ENCODE measurements around the gene TSPAN9.
"Not testable (repeated sequence)": the region's sequence is repeated elsewhere in the genome, so short reads cannot be mapped to it uniquely, and the experiment has no call there.

TSPAN9 gene

GRCh38 chr12:3043406-3043805, 33.8 kb upstream of the TSPAN9 start:
- in situ Hi-C loops (cut with MboI; ENCODE audit: low sequenced_read_pairs) = no loop called here

GRCh38 chr12:3044141-3044630, 33.0 kb upstream of the TSPAN9 start:
- in situ Hi-C loops (cut with MboI; ENCODE audit: low sequenced_read_pairs) = no loop called here

- in situ Hi-C loops (cut with MboI; ENCODE audit: low sequenced_read_pairs) = no loop called here
Observed at GRCh38 chr12:3045494-3045893, 31.7 kb upstream of the TSPAN9 start.

GRCh38 chr12:3045989-3046388, 31.2 kb upstream of the TSPAN9 start:
- in situ Hi-C loops (cut with MboI; ENCODE audit: low sequenced_read_pairs) = no loop called here

GRCh38 chr12:3046441-3047200, 30.6 kb upstream of the TSPAN9 start:
- in situ Hi-C loops (cut with MboI; ENCODE audit: low sequenced_read_pairs) = no loop called here

- in situ Hi-C loops (cut with MboI; ENCODE audit: low sequenced_read_pairs) = no loop called here
Observed at GRCh38 chr12:3047961-3048360, 29.2 kb upstream of the TSPAN9 start.

GRCh38 chr12:3048540-3048939, 28.6 kb upstream of the TSPAN9 start:
- in situ Hi-C loops (cut with MboI; ENCODE audit: low sequenced_read_pairs) = no loop called here

- in situ Hi-C loops (cut with MboI; ENCODE audit: low sequenced_read_pairs) = no loop called here
Observed at GRCh38 chr12:3049176-3049575, 28.0 kb upstream of the TSPAN9 start.

GRCh38 chr12:3049611-3050249, 27.4 kb upstream of the TSPAN9 start:
- in situ Hi-C loops (cut with MboI; ENCODE audit: low sequenced_read_pairs) = no loop called here

GRCh38 chr12:3054374-3054773, 22.8 kb upstream of the TSPAN9 start:
- in situ Hi-C loops (cut with MboI; ENCODE audit: low sequenced_read_pairs) = no loop called here

- in situ Hi-C loops (cut with MboI; ENCODE audit: low sequenced_read_pairs) = no loop called here
Observed at GRCh38 chr12:3055026-3055703, 22.0 kb upstream of the TSPAN9 start.

GRCh38 chr12:3055704-3056467, 21.3 kb upstream of the TSPAN9 start:
- in situ Hi-C loops (cut with MboI; ENCODE audit: low sequenced_read_pairs) = no loop called here

- in situ Hi-C loops (cut with MboI; ENCODE audit: low sequenced_read_pairs) = no loop called here
Observed at GRCh38 chr12:3061059-3061458, 16.1 kb upstream of the TSPAN9 start.

GRCh38 chr12:3061501-3062215, 15.5 kb upstream of the TSPAN9 start:
- in situ Hi-C loops (cut with MboI; ENCODE audit: low sequenced_read_pairs) = no loop called here

GRCh38 chr12:3065300-3065699, 11.9 kb upstream of the TSPAN9 start:
- in situ Hi-C loops (cut with MboI; ENCODE audit: low sequenced_read_pairs) = no loop called here

GRCh38 chr12:3065846-3066245, 11.3 kb upstream of the TSPAN9 start:
- in situ Hi-C loops (cut with MboI; ENCODE audit: low sequenced_read_pairs) = not testable (repeated sequence)

GRCh38 chr12:3069714-3070113, 7.5 kb upstream of the TSPAN9 start:
- in situ Hi-C loops (cut with MboI; ENCODE audit: low sequenced_read_pairs) = no loop called here

- in situ Hi-C loops (cut with MboI; ENCODE audit: low sequenced_read_pairs) = no loop called here
Observed at GRCh38 chr12:3071107-3071506, 6.1 kb upstream of the TSPAN9 start.

GRCh38 chr12:3071710-3072109, 5.5 kb upstream of the TSPAN9 start:
- in situ Hi-C loops (cut with MboI; ENCODE audit: low sequenced_read_pairs) = no loop called here

- in situ Hi-C loops (cut with MboI; ENCODE audit: low sequenced_read_pairs) = no loop called here
Observed at GRCh38 chr12:3073438-3074250, 3.5 kb upstream of the TSPAN9 start.
